Neuronal stem cell (in vitro differentiated cells): ENCODE measurements around the gene ARHGEF25.
"Not testable (repeated sequence)": the region's sequence is repeated elsewhere in the genome, so short reads cannot be mapped to it uniquely, and the experiment has no call there.

Experiments
- DNase-seq: peaks from one replicate; pipeline ENCODE4 v3.0.0-alpha.2; 2013; ENCODE audit warnings: low spot score
- H2AFZ ChIP-seq: one replicate; pipeline ENCODE4 v1.6.1; 2013; ENCODE audit warnings: mild to moderate bottlenecking, low read length, inconsistent platforms
- H2AK5ac ChIP-seq: 2 replicates; pipeline ENCODE4 v1.6.1; 2013; ENCODE audit warnings: low read depth, mild to moderate bottlenecking, inconsistent platforms, low read length, moderate library complexity, mixed read lengths
- H2BK120ac ChIP-seq: 2 replicates; pipeline ENCODE4 v1.6.1; 2013; ENCODE audit warnings: low read depth, mild to moderate bottlenecking, inconsistent platforms, low read length, moderate library complexity, mixed read lengths
- H2BK12ac ChIP-seq: one replicate; pipeline ENCODE4 v1.6.1; 2013; ENCODE audit warnings: low read length, inconsistent platforms
- H2BK15ac ChIP-seq: 2 replicates; pipeline ENCODE4 v1.6.1; 2013; ENCODE audit warnings: mild to moderate bottlenecking, low read length, inconsistent platforms, mixed read lengths
- H2BK5ac ChIP-seq: one replicate; pipeline ENCODE4 v1.6.1; 2013; ENCODE audit warnings: inconsistent platforms, mild to moderate bottlenecking, low read length, moderate library complexity
- H3K14ac ChIP-seq: one replicate; pipeline ENCODE4 v1.6.1; 2013; ENCODE audit warnings: low read length, inconsistent platforms
- H3K18ac ChIP-seq: 2 replicates; pipeline ENCODE4 v1.6.1; 2013; ENCODE audit warnings: low read length, inconsistent platforms
- H3K23ac ChIP-seq: 2 replicates; pipeline ENCODE4 v1.6.1; 2013; ENCODE audit warnings: low read depth, mild to moderate bottlenecking, mixed read lengths, low read length, inconsistent platforms; ENCODE audit not compliant: poor library complexity
- H3K27ac ChIP-seq: replicated peaks from 3 replicates; pipeline ENCODE4 v1.5.1; 2013; ENCODE audit warnings: low read length, inconsistent platforms
- H3K27me3 ChIP-seq, 3 experiments: 2 replicates each; pipeline ENCODE4 v1.6.1; 2013; ENCODE audit warnings: low read length in 3 of 3, mild to moderate bottlenecking in 2 of 3, inconsistent platforms in 1 of 3, low read depth in 1 of 3, mixed read lengths in 1 of 3, moderate library complexity in 1 of 3; ENCODE audit not compliant: control insufficient read depth in 3 of 3, insufficient read depth in 3 of 3
- H3K36me3 ChIP-seq, 2 donors: replicated peaks in 1 of 2; 2 replicates each; pipeline ENCODE4 v1.6.1; 2013; ENCODE audit warnings: low read length in 2 of 2; ENCODE audit not compliant: control insufficient read depth in 2 of 2, insufficient read depth in 2 of 2
- H3K4ac ChIP-seq: 2 replicates; pipeline ENCODE4 v1.6.1; 2013; ENCODE audit warnings: inconsistent platforms, mild to moderate bottlenecking, low read length, moderate library complexity
- H3K4me1 ChIP-seq, 2 donors: 1 replicate in 1 of 2; 2 replicates in 1 of 2; pipeline ENCODE4 v1.6.1; 2013; ENCODE audit warnings: low read length in 2 of 2, low read depth in 1 of 2; ENCODE audit not compliant: control insufficient read depth in 2 of 2, insufficient read depth in 1 of 2
- H3K4me2 ChIP-seq: one replicate; pipeline ENCODE4 v1.6.1; 2013; ENCODE audit warnings: mild to moderate bottlenecking, low read length, inconsistent platforms; ENCODE audit not compliant: insufficient read depth, poor library complexity, severe bottlenecking
- H3K4me3 ChIP-seq, 2 donors: 2 replicates each; pipeline ENCODE4 v1.5.1; 2013; ENCODE audit warnings: low read length in 2 of 2, mild to moderate bottlenecking in 2 of 2, inconsistent platforms in 1 of 2, moderate library complexity in 1 of 2
- H3K79me1 ChIP-seq: one replicate; pipeline ENCODE4 v1.6.1; 2013; ENCODE audit warnings: low read depth, mild to moderate bottlenecking, inconsistent platforms, low read length, moderate library complexity
- H3K9ac ChIP-seq: one replicate; pipeline ENCODE4 v1.6.1; 2013; ENCODE audit warnings: mild to moderate bottlenecking, low read depth, low read length, inconsistent platforms; ENCODE audit not compliant: poor library complexity
- H3K9me3 ChIP-seq, 2 donors: replicated peaks in 1 of 2; 2 replicates each; pipeline versions ENCODE3 to v1.6.1; 2013; ENCODE audit warnings: low read length in 2 of 2, mild to moderate bottlenecking in 2 of 2, inconsistent platforms in 1 of 2, low read depth in 1 of 2, mixed read lengths in 1 of 2, moderate library complexity in 1 of 2; ENCODE audit not compliant: control insufficient read depth in 2 of 2, insufficient read depth in 1 of 2
- H4K8ac ChIP-seq: one replicate; pipeline ENCODE4 v1.6.1; 2013; ENCODE audit warnings: low read depth, mild to moderate bottlenecking, inconsistent platforms, low read length, moderate library complexity
- H4K91ac ChIP-seq: one replicate; pipeline ENCODE4 v1.6.1; 2013; ENCODE audit warnings: low read length, low read depth, mild to moderate bottlenecking, inconsistent platforms; ENCODE audit not compliant: poor library complexity
- WGBS, 2 donors: extraction: QIAGEN DNeasy Blood & Tissue Kit; methylation state at CpG; one replicate each; pipeline ENCODE4 v1.1.7; 2013; ENCODE audit warnings: missing lambda C conversion rate in 2 of 2, mixed read lengths in 1 of 2; ENCODE audit not compliant: insufficient read length in 2 of 2, insufficient replicate concordance in 1 of 2; ENCODE audit errors: extremely low coverage in 2 of 2; 5-methylcytosine and 5-hydroxymethylcytosine counted together

The ARHGEF25 gene

DNA sequence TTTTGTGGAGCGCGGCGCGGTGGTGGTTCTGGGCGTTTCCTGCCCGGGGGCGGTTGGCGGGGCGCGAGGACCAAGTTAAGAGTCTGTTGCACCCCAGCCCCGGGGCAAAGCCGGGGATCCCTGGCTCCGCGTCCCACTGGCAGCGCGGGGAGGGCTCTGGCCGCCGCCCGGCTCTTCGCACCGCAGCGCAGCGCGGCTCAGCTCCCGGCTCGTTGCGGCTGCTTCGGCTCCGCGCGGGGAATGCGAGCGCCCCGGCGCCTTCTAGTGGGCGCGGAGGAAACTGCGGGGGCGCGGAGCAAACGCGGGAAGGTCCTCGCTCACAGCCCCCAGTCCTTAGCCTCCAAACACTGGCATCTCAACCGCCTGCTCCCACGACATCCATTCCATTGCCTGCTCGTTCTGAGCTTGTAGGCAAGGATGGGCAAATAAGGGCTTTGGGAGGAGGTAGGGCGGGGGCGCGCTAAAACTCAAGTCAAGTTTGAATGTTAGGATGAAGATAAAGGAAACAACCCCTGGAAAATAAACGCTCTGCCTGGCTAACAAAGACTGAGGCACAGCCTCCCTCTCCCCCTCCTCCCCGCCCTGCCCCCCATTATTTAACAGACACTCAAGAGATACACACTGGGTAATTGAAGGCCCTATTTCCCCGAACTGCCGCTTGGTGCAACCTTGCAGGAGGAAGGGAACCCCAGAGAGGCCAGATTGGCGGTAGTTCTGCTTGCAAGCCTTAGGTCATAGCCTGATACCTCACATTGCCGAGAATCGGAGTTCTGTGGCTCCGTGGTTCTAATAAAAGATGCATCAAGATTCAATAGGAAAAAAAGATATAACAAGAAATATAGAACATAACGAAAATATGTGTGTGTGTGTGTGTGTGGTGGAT lies 22.0 kb downstream of the ARHGEF25 start, which contains the start of gene B4GALNT1:
Gene B4GALNT1 (minus strand): TSS at position 244 of the 883 bp plus-strand sequence. CDS start 1,069 bp downstream, outside the sequence.
- H3K27ac ChIP-seq: no peak within 1 kb of the TSS
- 100% methylated on average over 1 of the region's 58 CpGs; no CpG with 5 or more reads in 1 of the 2 donors for WGBS, 2 donors

GRCh38 chr12:57636731-57637130 lies 25.5 kb downstream of the ARHGEF25 start:
- not testable (repeated sequence) for H2AK5ac ChIP-seq, H3K18ac ChIP-seq, H3K4ac ChIP-seq, H3K9me3 ChIP-seq, H4K91ac ChIP-seq, H4K8ac ChIP-seq, DNase-seq, H2BK120ac ChIP-seq, H3K4me3 ChIP-seq, H3K27ac ChIP-seq, H2BK12ac ChIP-seq, H3K23ac ChIP-seq, H3K4me1 ChIP-seq, H2BK5ac ChIP-seq, H2AFZ ChIP-seq, H3K79me1 ChIP-seq, H3K4me2 ChIP-seq, H3K9ac ChIP-seq, H3K36me3 ChIP-seq, H3K14ac ChIP-seq, H2BK15ac ChIP-seq
- no CpG with 5 or more reads among the region's 9 CpGs for WGBS, 2 donors
- H3K27me3 ChIP-seq: peaks cover 7 to 22% (median 15%) of the 10 kb centered on the region in 3 experiments

More for the DNA sequence above, 22.0 kb downstream of the ARHGEF25 start, which contains the start of gene B4GALNT1:
- no peak within 1 kb of the TSS for H4K91ac ChIP-seq
- H4K8ac ChIP-seq: no peak within 1 kb of the TSS
- peak within 1 kb of the TSS; percentile 96 for H3K23ac ChIP-seq
- H2BK15ac ChIP-seq: peak within 1 kb of the TSS; percentile 47
- peak within 1 kb of the TSS; percentile 71 for H3K14ac ChIP-seq
- peak within 1 kb of the TSS; percentile 84 for H2BK12ac ChIP-seq
- H3K4me3 ChIP-seq: peak within 1 kb of the TSS; percentile 72 to 79
- peak within 1 kb of the TSS; percentile 99 for H3K4me2 ChIP-seq
- peaks cover 9 to 10% of the 10 kb centered on the region in 2 donors for H3K4me1 ChIP-seq
- H3K4ac ChIP-seq: no peak within 1 kb of the TSS
- H3K9ac ChIP-seq: peak within 1 kb of the TSS; percentile 84
- H3K27me3 ChIP-seq: peaks cover 4 to 49% (median 20%) of the 10 kb centered on the region in 3 experiments
- H2AFZ ChIP-seq: peak within 1 kb of the TSS; percentile 98
- no peak within 1 kb of the TSS for H2AK5ac ChIP-seq
- H3K36me3 ChIP-seq: peaks cover 0 to 25% of the 10 kb centered on the region in 2 donors
- no peaks in the 10 kb centered on the region for H3K79me1 ChIP-seq
- DNase-seq: peak; percentile 76
- H3K9me3 ChIP-seq: peaks cover 0 to 3% of the 10 kb centered on the region in 2 donors
- H2BK120ac ChIP-seq: peak within 1 kb of the TSS; percentile 72
- no peak within 1 kb of the TSS for H2BK5ac ChIP-seq
- H3K18ac ChIP-seq: peak within 1 kb of the TSS; percentile 92

DNA sequence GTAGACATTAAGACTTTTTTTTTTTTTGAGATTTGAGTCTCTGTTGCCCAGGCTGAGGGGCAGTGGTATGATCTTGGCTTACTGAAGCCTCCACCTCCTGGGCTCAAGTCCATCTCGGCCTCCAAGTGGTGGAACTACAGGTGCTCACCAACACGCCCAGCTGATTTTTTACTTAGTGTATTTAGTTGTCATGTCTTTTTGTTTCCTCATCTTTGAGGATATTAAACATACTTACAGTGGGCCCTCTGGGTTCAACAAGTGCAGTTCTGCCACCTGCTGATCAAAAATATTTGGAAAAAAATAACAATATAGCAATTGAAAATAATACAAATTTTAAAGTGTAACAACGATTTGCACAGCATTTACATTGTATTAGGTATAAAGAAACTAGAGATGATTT lies 26.1 kb downstream of the ARHGEF25 start:
- Histone ChIP-seq H3K36me3 (no peaks in the 10 kb centered on the region), H3K4me3 (no peak overlapping the region), H3K4me1 (peaks cover 2% of the 10 kb centered on the region in 2 donors), H2BK120ac (no peak overlapping the region), H2BK12ac (no peak overlapping the region), H3K27ac (no peak overlapping the region), H3K9me3 (no peaks in the 10 kb centered on the region), H3K14ac (no peak overlapping the region), H2AFZ (no peak overlapping the region), H3K23ac (no peak overlapping the region), H3K4me2 (no peak overlapping the region), H2BK15ac (no peak overlapping the region), H3K9ac (no peak overlapping the region), H2AK5ac (no peak overlapping the region), H4K8ac (no peak overlapping the region), H2BK5ac (no peak overlapping the region), H3K18ac (no peak overlapping the region), H4K91ac (no peak overlapping the region), H3K27me3 (peaks cover 1 to 22% (median 9%) of the 10 kb centered on the region in 3 experiments), H3K4ac (no peak overlapping the region), H3K79me1 (no peaks in the 10 kb centered on the region)
- WGBS, 2 donors: no CpG with 5 or more reads among the region's 3 CpGs
- DNase-seq: no peak

DNA sequence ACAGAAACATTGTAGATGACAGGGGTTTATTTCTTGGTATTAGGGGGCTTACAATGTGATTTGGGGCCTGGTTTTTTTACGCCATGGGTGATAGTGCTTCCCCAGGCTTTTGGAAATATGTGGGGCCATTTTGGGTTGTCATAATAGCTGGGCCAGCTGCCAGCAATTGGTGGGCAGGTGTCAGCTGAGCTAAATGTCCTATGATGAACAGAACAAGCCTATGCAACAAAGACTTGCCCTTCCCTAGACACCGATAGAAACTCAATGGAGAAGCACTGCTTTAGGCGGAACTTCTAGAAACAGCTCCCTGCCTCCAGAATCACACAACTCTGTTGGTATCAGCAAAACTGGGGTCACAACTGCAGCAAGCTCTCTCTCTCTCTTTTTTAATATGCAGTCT lies 26.9 kb downstream of the ARHGEF25 start:
- Histone ChIP-seq H4K91ac (no peak overlapping the region), H2AFZ (no peak overlapping the region), H2BK120ac (no peak overlapping the region), H3K79me1 (no peaks in the 10 kb centered on the region), H3K27me3 (peaks cover 0 to 22% (median 5%) of the 10 kb centered on the region in 3 experiments), H3K4me1 (peaks cover 2% of the 10 kb centered on the region in 2 donors), H3K4me2 (no peak overlapping the region), H3K27ac (no peak overlapping the region), H2BK15ac (no peak overlapping the region), H2BK12ac (no peak overlapping the region), H3K14ac (no peak overlapping the region), H3K4me3 (no peak overlapping the region), H2AK5ac (no peak overlapping the region), H3K36me3 (no peaks in the 10 kb centered on the region), H3K9ac (no peak overlapping the region), H3K18ac (no peak overlapping the region), H2BK5ac (no peak overlapping the region), H4K8ac (no peak overlapping the region), H3K4ac (no peak overlapping the region), H3K23ac (no peak overlapping the region), H3K9me3 (no peaks in the 10 kb centered on the region)
- WGBS, 2 donors: no CpG with 5 or more reads among the region's 3 CpGs
- no peak for DNase-seq
